Breast epithelium (tissue), 4 donors: ENCODE results near the gene CSF2RB. TPM values are rescaled to one million over a fixed set of nuclear protein-coding genes. Genes with fewer than 3 reads are reported as not detected.

Source experiments
- DNase-seq, 2 donors: peaks; one replicate each; pipeline ENCODE4 v3.0.0-alpha.2; 2019; ENCODE audit warnings: low spot score in 2 of 2
- H3K27ac ChIP-seq, 2 donors: fragments of 200-600 bp; sonication (generic) in 1 of 2; one replicate each; pipeline ENCODE4 v1.5.1; 2016 to 2019; ENCODE audit warnings: mild to moderate bottlenecking in 1 of 2
- H3K27me3 ChIP-seq, 2 donors: fragments of 200-600 bp; sonication (generic) in 1 of 2; one replicate each; pipeline versions ENCODE4 v1.5.1 to v1.6.0; 2017 to 2019; ENCODE audit warnings: control low read depth in 1 of 2, mild to moderate bottlenecking in 1 of 2
- H3K36me3 ChIP-seq: fragments of 200-600 bp; one replicate; pipeline ENCODE4 v1.5.1; 2019
- H3K4me1 ChIP-seq, 2 donors: fragments of 200-600 bp; sonication (generic); one replicate each; pipeline ENCODE4 v1.5.1; 2016 to 2019; ENCODE audit warnings: control low read depth in 1 of 2
- H3K4me3 ChIP-seq, 3 donors: fragments of 200-600 bp; sonication (generic); 1 replicate in 2 of 3; 2 replicates in 1 of 3; pipeline ENCODE4 v1.5.1; 2016 to 2019; ENCODE audit warnings: mild to moderate bottlenecking in 3 of 3, moderate library complexity in 2 of 3
- H3K9me3 ChIP-seq, 2 donors: fragments of 200-600 bp; sonication (generic) in 1 of 2; one replicate each; pipeline ENCODE4 v1.5.1; 2016 to 2019; ENCODE audit warnings: control low read depth in 1 of 2
- POLR2A ChIP-seq: fragments of 450-650 bp; IDR thresholded peaks from one replicate; pipeline ENCODE4 v1.6.1; 2016; ENCODE audit warnings: antibody characterized with exemption, mild to moderate bottlenecking, moderate library complexity
- POLR2AphosphoS5 ChIP-seq, 3 donors: sonication (generic); formaldehyde crosslinking; IDR thresholded peaks; one replicate each; pipeline ENCODE4 v1.6.1; 2017; ENCODE audit warnings: antibody characterized with exemption in 3 of 3
- intact Hi-C: fragments of 100-400 bp; cut with DNase I; formaldehyde crosslinking; loops from one replicate; pipeline ENCODE4 v1.15.1; 2023; ENCODE audit warnings: low total_unique reads
- total RNA-seq, 3 donors: library from RNA; depleted of rRNA; stranded (reverse); fragments of >200 nt; gene quantifications; one replicate each; pipeline ENCODE4 v1.1.0, GENCODE V29; 2016
- TF ChIP-seq, protein P1 (sequence below), 3 donors: fragments of 450-650 bp; IDR thresholded peaks; one replicate each; pipeline ENCODE4 v1.5.1; 2016 to 2017; ENCODE audit warnings: antibody characterized with exemption in 3 of 3, mild to moderate bottlenecking in 3 of 3, moderate library complexity in 3 of 3

The CSF2RB gene
- total RNA-seq, 3 donors from 2014 or later: 3.3 to 8.6 (median 3.8) TPM

DNA sequence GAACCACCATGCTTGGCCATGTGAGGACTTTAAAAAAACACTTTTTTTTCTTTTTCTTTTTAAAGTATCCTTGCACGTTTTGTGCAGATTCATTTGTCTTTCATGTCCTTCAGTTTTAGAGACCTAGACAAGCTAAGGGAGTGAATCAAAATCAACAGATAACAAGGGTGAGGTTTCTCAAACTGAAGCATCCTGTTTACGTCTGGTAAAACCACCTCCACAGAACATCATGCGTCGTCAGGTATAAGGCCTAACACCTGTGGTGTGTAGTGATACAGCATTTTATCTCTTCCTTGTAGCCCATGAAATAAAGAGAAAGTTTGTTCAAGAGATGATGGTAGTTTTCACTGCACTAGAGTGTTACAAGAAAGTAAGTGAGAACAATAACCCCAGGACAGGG, 26.3 kb upstream of the CSF2RB start:
- no peaks in the 10 kb centered on the region for H3K36me3 ChIP-seq
- no peak overlapping the region for H3K4me3 ChIP-seq
- H3K27ac ChIP-seq: no peak overlapping the region
- DNase-seq: no peak
- intact Hi-C loops: no loop called here
- TF ChIP-seq, protein P1, sequence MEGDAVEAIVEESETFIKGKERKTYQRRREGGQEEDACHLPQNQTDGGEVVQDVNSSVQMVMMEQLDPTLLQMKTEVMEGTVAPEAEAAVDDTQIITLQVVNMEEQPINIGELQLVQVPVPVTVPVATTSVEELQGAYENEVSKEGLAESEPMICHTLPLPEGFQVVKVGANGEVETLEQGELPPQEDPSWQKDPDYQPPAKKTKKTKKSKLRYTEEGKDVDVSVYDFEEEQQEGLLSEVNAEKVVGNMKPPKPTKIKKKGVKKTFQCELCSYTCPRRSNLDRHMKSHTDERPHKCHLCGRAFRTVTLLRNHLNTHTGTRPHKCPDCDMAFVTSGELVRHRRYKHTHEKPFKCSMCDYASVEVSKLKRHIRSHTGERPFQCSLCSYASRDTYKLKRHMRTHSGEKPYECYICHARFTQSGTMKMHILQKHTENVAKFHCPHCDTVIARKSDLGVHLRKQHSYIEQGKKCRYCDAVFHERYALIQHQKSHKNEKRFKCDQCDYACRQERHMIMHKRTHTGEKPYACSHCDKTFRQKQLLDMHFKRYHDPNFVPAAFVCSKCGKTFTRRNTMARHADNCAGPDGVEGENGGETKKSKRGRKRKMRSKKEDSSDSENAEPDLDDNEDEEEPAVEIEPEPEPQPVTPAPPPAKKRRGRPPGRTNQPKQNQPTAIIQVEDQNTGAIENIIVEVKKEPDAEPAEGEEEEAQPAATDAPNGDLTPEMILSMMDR (IDR thresholded peaks at IDR 0.05): no peak
- TF ChIP-seq POLR2A (no peak), POLR2AphosphoS5 (IDR thresholded peaks at IDR 0.05) (no peak)
- H3K4me1 ChIP-seq: no peaks in the 10 kb centered on the region
- no peaks in the 10 kb centered on the region for H3K9me3 ChIP-seq
- no peaks in the 10 kb centered on the region for H3K27me3 ChIP-seq

DNA sequence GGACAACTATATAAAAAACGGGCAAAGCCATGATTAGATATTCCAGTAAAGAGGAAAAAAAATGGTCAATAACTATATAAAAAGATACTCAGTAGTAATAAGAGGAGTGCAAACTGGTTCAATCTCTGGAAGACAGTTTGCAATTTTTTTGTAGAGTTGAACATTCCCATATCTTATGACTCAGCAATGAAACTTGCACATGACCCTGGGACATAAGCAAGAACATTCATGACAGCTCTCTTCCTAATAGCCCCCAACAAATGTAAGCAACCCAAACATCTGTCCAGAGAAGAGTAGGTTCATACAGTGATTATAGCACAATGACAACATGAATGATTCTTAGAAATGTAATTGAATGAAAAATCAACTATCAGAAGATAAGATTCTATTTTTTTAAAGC, 21.8 kb upstream of the CSF2RB start:
- no peak for DNase-seq
- H3K27ac ChIP-seq: no peak overlapping the region
- no peaks in the 10 kb centered on the region for H3K4me1 ChIP-seq
- no peaks in the 10 kb centered on the region for H3K36me3 ChIP-seq
- no peaks in the 10 kb centered on the region for H3K27me3 ChIP-seq
- intact Hi-C loops: loop anchor here (2.0 kb wide), 1 partner anchor 27 kb away; no protein-coding TSS in a partner anchor
- H3K4me3 ChIP-seq: no peak overlapping the region
- TF ChIP-seq, protein P1 (IDR thresholded peaks at IDR 0.05): no peak
- TF ChIP-seq POLR2A: no peak
- TF ChIP-seq POLR2AphosphoS5 (IDR thresholded peaks at IDR 0.05): no peak
- H3K9me3 ChIP-seq: peaks cover 8 to 11% of the 10 kb centered on the region in 2 donors

DNA sequence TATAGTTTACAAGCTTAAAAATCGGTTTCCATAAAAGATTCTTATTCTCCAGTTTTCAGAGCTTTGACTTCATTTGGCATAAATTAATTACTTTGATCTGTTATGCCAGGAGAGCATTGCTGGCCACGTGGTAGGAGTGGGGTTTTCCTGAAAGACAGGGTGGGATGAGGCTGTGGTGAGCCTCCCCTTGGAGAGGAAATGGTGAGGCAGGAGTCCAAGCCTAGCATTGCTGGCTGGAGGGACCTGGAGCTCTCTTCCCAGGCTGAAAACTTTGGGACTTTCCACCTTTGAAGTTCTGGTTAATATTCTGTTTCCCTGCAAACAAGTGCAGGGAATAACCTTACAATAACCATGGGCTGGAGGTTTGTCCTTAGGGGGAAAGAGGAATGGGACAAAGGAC, 21.1 kb upstream of the CSF2RB start:
- Histone ChIP-seq H3K4me3 (no peak overlapping the region), H3K9me3 (peaks cover 8 to 11% of the 10 kb centered on the region in 2 donors), H3K4me1 (no peaks in the 10 kb centered on the region), H3K27ac (no peak overlapping the region), H3K36me3 (no peaks in the 10 kb centered on the region), H3K27me3 (no peaks in the 10 kb centered on the region)
- TF ChIP-seq POLR2AphosphoS5 (IDR thresholded peaks at IDR 0.05) (no peak), POLR2A (no peak)
- TF ChIP-seq, protein P1 (IDR thresholded peaks at IDR 0.05): no peak
- DNase-seq: no peak
- intact Hi-C loops: no loop called here

DNA sequence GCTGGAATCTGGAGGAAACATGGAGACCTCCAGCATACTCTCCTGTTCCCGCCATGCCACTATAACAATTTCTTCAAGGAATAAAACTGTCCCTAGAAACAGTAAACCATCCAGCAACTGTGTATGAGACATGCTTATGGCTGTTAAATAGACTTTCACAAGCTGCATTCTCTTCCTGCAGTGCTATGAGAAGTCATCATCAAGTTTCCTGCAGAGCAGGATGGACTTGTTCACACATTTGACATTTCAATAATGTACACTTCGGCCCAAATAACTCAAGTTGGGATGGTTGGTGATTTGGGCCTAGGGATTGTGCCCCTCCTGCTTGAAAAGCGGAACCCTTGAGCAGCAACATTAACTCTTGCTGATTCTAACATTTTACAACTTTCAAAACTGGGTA, 20.2 kb upstream of the CSF2RB start:
- TF ChIP-seq, protein P1 (IDR thresholded peaks at IDR 0.05): no peak
- TF ChIP-seq POLR2A: no peak
- no peak for DNase-seq
- Histone ChIP-seq H3K27me3 (no peaks in the 10 kb centered on the region), H3K9me3 (peaks cover 8 to 11% of the 10 kb centered on the region in 2 donors), H3K4me3 (no peak overlapping the region), H3K27ac (no peak overlapping the region), H3K36me3 (no peaks in the 10 kb centered on the region), H3K4me1 (no peaks in the 10 kb centered on the region)
- intact Hi-C loops: no loop called here

DNA sequence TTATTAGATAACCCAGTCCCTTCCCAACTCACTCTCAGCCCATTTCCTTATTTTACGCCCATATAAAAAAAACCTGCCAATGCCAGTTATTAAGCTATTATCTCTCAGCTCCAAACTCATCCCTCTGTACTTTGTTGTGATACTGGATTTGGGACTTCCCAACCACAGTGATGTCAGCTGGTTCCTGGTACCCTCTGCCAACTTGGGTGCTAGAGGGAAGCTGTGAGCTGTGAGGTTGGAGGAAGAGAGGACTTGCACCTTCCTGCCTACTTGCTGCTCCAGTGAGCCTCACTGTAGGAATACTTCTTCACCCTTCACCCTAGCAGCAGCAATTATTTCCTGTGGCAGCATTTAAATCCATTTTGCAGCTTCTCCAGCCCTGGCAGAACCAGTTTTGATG, 19.2 kb upstream of the CSF2RB start:
- Histone ChIP-seq H3K27me3 (no peaks in the 10 kb centered on the region), H3K4me1 (no peaks in the 10 kb centered on the region), H3K27ac (no peak overlapping the region), H3K9me3 (peaks cover 8 to 11% of the 10 kb centered on the region in 2 donors), H3K4me3 (no peak overlapping the region), H3K36me3 (no peaks in the 10 kb centered on the region)
- no peak for DNase-seq
- intact Hi-C loops: no loop called here
- TF ChIP-seq POLR2AphosphoS5 (IDR thresholded peaks at IDR 0.05) (no peak), POLR2A (no peak)
- TF ChIP-seq, protein P1 (IDR thresholded peaks at IDR 0.05): no peak
